SK-N-SH (cell line): Measurements from ENCODE around the gene E2F4. TPM values are rescaled to one million over a fixed set of nuclear protein-coding genes. Genes with fewer than 3 reads are reported as not detected.

ENCODE experiments used
- CTCF ChIA-PET: fragments of 300-600, 350-600 bp; formaldehyde crosslinking; extraction: SDS; loops from one replicate; lab custom pipeline; 2021; lab: Yijun Ruan, JAX
- POLR2A ChIA-PET: fragments of 350-600 bp; sonication (Branson Sonifier 250); formaldehyde crosslinking; extraction: SDS; loops from one replicate; lab custom pipeline; 2020; ENCODE audit warnings: antibody characterized with exemption, inconsistent platforms; lab: Yijun Ruan, JAX
- DNase-seq: peaks from one replicate; pipeline ENCODE4 v3.0.0; 2012
- H2AFZ ChIP-seq: fragments of 200-600 bp; sonication (generic); 2 replicates; pipeline ENCODE4 v1.8.1; 2016; ENCODE audit warnings: antibody characterized with exemption, mild to moderate bottlenecking, low read depth
- H3F3A ChIP-seq: fragments of 200-600 bp; sonication (generic); replicated peaks from 2 replicates; pipeline ENCODE3; 2016; ENCODE audit warnings: antibody characterized with exemption, mild to moderate bottlenecking; ENCODE audit not compliant: insufficient read depth
- H3K27ac ChIP-seq, 2 experiments: fragments of 200-500 bp in 1 of 2; fragments of 200-600 bp in 1 of 2; sonication (Bioruptor generic) in 1 of 2; sonication (generic), shearing (Covaris generic) in 1 of 2; 2 replicates each; pipeline versions ENCODE4 v1.5.1 to v1.6.1; 2014 to 2016; ENCODE audit warnings: low read depth in 2 of 2, inconsistent platforms in 1 of 2, low read length in 1 of 2, mild to moderate bottlenecking in 1 of 2, mixed read lengths in 1 of 2
- H3K27me3 ChIP-seq: fragments of 200-600 bp; sonication (generic), shearing (Covaris generic); 2 replicates; pipeline ENCODE4 v1.6.1; 2016; ENCODE audit warnings: mixed run types; ENCODE audit not compliant: insufficient read depth
- H3K36me3 ChIP-seq, 2 experiments: fragments of 200-500 bp in 1 of 2; fragments of 200-600 bp in 1 of 2; sonication (Bioruptor generic) in 1 of 2; sonication (generic) in 1 of 2; replicated peaks in 1 of 2; 2 replicates each; pipeline versions ENCODE3 to v1.5.1; 2014 to 2016; ENCODE audit warnings: low read length in 1 of 2, mild to moderate bottlenecking in 1 of 2; ENCODE audit not compliant: insufficient read depth in 2 of 2, control insufficient read depth in 1 of 2
- H3K4me1 ChIP-seq, 2 experiments: fragments of 200-500 bp in 1 of 2; fragments of 200-600 bp in 1 of 2; sonication (Bioruptor generic) in 1 of 2; sonication (generic), shearing (Covaris generic) in 1 of 2; 2 replicates each; pipeline versions ENCODE4 v1.5.1 to v1.6.1; 2014 to 2016; ENCODE audit warnings: low read depth in 1 of 2, low read length in 1 of 2, mixed run types in 1 of 2; ENCODE audit not compliant: insufficient read depth in 2 of 2, control insufficient read depth in 1 of 2
- H3K4me2 ChIP-seq: fragments of 200-600 bp; sonication (generic), shearing (Covaris generic); 2 replicates; pipeline ENCODE4 v1.6.1; 2017; ENCODE audit warnings: mixed run types
- H3K4me3 ChIP-seq, 2 experiments: fragments of 200-500 bp in 1 of 2; fragments of 200-600 bp in 1 of 2; sonication (Bioruptor generic) in 1 of 2; sonication (generic), shearing (Covaris generic) in 1 of 2; 2 replicates each; pipeline versions ENCODE4 v1.5.1 to v1.8.1; 2014 to 2016; ENCODE audit warnings: low read depth in 2 of 2, inconsistent platforms in 1 of 2, low read length in 1 of 2, mild to moderate bottlenecking in 1 of 2, mixed read lengths in 1 of 2, moderate library complexity in 1 of 2
- H3K79me2 ChIP-seq: fragments of 200-600 bp; sonication (generic); 2 replicates; pipeline ENCODE4 v1.8.1; 2017; ENCODE audit warnings: mild to moderate bottlenecking; ENCODE audit not compliant: insufficient read depth
- H3K9ac ChIP-seq: fragments of 200-600 bp; sonication (generic); 2 replicates; pipeline ENCODE4 v1.6.1; 2017; ENCODE audit warnings: mixed run types
- H3K9me2 ChIP-seq: fragments of 200-600 bp; sonication (generic); 2 replicates; pipeline ENCODE4 v1.6.1; 2017; ENCODE audit warnings: mixed run types
- H3K9me3 ChIP-seq: fragments of 200-600 bp; sonication (generic); 2 replicates; pipeline ENCODE4 v1.6.1; 2017; ENCODE audit warnings: mixed run types, mild to moderate bottlenecking, moderate library complexity
- H4K20me1 ChIP-seq: fragments of 200-600 bp; sonication (generic); 2 replicates; pipeline ENCODE4 v1.6.1; 2017; ENCODE audit warnings: mild to moderate bottlenecking, mixed run types; ENCODE audit not compliant: insufficient read depth
- ELF1 ChIP-seq: IDR thresholded peaks from 2 replicates; pipeline ENCODE4 v1.4.0; 2012
- EZH2phosphoT487 ChIP-seq: fragments of 200-600 bp; sonication (generic); IDR thresholded peaks from 2 replicates; pipeline ENCODE4 v1.6.1; 2017; ENCODE audit warnings: low read depth, mixed run types, mild to moderate bottlenecking, antibody characterized with exemption, moderate library complexity, borderline replicate concordance
- GATA2 ChIP-seq: sonication (generic); formaldehyde crosslinking; IDR thresholded peaks from 2 replicates; pipeline ENCODE4 v1.5.0; 2020; ENCODE audit warnings: mild to moderate bottlenecking, missing genetic modification reagents
- IRF3 ChIP-seq: fragments of 150-350 bp; IDR thresholded peaks from 2 replicates; pipeline ENCODE4 v1.6.1; 2016; ENCODE audit warnings: mild to moderate bottlenecking, low read depth, low read length
- JUND ChIP-seq: IDR thresholded peaks from 2 replicates; pipeline ENCODE4 v1.4.0; 2012
- MAX ChIP-seq: IDR thresholded peaks from 2 replicates; pipeline ENCODE4 v1.4.0; 2012; ENCODE audit warnings: low read depth
- NFIC ChIP-seq: IDR thresholded peaks from 2 replicates; pipeline ENCODE4 v1.4.0; 2012; ENCODE audit warnings: borderline replicate concordance
- PBX3 ChIP-seq: IDR thresholded peaks from 2 replicates; pipeline ENCODE4; 2012
- RAD21 ChIP-seq: IDR thresholded peaks from 2 replicates; pipeline ENCODE4 v1.6.1; 2012; ENCODE audit warnings: mild to moderate bottlenecking, low read length
- RFX5 ChIP-seq: IDR thresholded peaks from 2 replicates; pipeline ENCODE4 v1.6.1; 2012; ENCODE audit warnings: mild to moderate bottlenecking, improper control_type of control experiment, low read length
- RXRA ChIP-seq: IDR thresholded peaks from 2 replicates; pipeline ENCODE4 v1.4.0; 2012; ENCODE audit warnings: low read depth, mild to moderate bottlenecking, borderline replicate concordance
- TCF12 ChIP-seq: IDR thresholded peaks from 2 replicates; pipeline ENCODE4 v1.4.0; 2012
- TEAD4 ChIP-seq: IDR thresholded peaks from 2 replicates; pipeline ENCODE4 v1.4.0; 2012; ENCODE audit warnings: mild to moderate bottlenecking, borderline replicate concordance; ENCODE audit not compliant: insufficient read depth
- USF2 ChIP-seq: fragments of 150-350 bp; IDR thresholded peaks from 2 replicates; pipeline ENCODE4 v1.6.1; 2017; ENCODE audit warnings: antibody characterized with exemption, low read length, low read depth, borderline replicate concordance
- YY1 ChIP-seq: IDR thresholded peaks from 2 replicates; pipeline ENCODE4 v1.4.0; 2012; ENCODE audit warnings: low read depth, mild to moderate bottlenecking
- ZBTB33 ChIP-seq: IDR thresholded peaks from 2 replicates; pipeline ENCODE4 v1.4.0; 2012; ENCODE audit warnings: low read depth, borderline replicate concordance
- WGBS: methylation state at CpG from one replicate; pipeline ENCODE4 v1.1.6; 2017; ENCODE audit warnings: low lambda C conversion rate; 5-methylcytosine and 5-hydroxymethylcytosine counted together
- polyA plus RNA-seq, 3 experiments: library from polyadenylated mRNA; depleted of rRNA; stranded (reverse); fragments of >200 nt; gene quantifications; 2 replicates each; pipeline ENCODE4 v1.2.3, GENCODE V29; 2012

E2F4 gene
- polyA plus RNA-seq, 1 of the 3 experiments (the other 2 are of a cell fraction) = 168 TPM

- H3K36me3 ChIP-seq = peaks cover 13 to 48% of the 10 kb centered on the region in 2 experiments
- DNase-seq = no peak
- H3K9ac ChIP-seq = no peak overlapping the region
- no peak overlapping the region for H3K4me3 ChIP-seq
- H3K9me3 ChIP-seq = no peaks in the 10 kb centered on the region
- no peak overlapping the region; a peak in 1 of 4 replicates for H3K27ac ChIP-seq
- no peaks in the 10 kb centered on the region for H3K79me2 ChIP-seq
- H3K4me2 ChIP-seq = no peak overlapping the region
- no peak overlapping the region for H2AFZ ChIP-seq
- TF ChIP-seq ZBTB33 = no peak
- TF ChIP-seq PBX3 = no peak
- TF ChIP-seq, all 33 proteins: peak for 0
- peaks cover 0 to 8% of the 10 kb centered on the region in 2 experiments; a peak in 1 of 4 replicates for H3K4me1 ChIP-seq
- no peaks in the 10 kb centered on the region for H3K27me3 ChIP-seq
- POLR2A ChIA-PET = no interaction called here
- peaks cover 8% of the 10 kb centered on the region for H3F3A ChIP-seq
- H4K20me1 ChIP-seq = no peaks in the 10 kb centered on the region
- CTCF ChIA-PET = interaction anchor here (0.7 to 1.3 kb wide), 2 partner anchors 28 to 49 kb away, joined by 3 read pairs; no protein-coding TSS in a partner anchor
- H3K9me2 ChIP-seq = no peaks in the 10 kb centered on the region
- 93% methylated on average over 7 of the region's 11 CpGs for WGBS
Measured at GRCh38 chr16:67148656-67149275, 43.2 kb upstream of the E2F4 start.

GRCh38 chr16:67149276-67150046 is 42.5 kb upstream of the E2F4 start:
- Histone ChIP-seq H3K27me3 (no peaks in the 10 kb centered on the region), H3K4me3 (no peak overlapping the region; a peak in 1 of 4 replicates), H3K4me1 (peaks cover 0 to 8% of the 10 kb centered on the region in 2 experiments; a peak in 1 of 4 replicates), H3K79me2 (no peaks in the 10 kb centered on the region), H3K36me3 (peaks cover 12 to 46% of the 10 kb centered on the region in 2 experiments), H3K27ac (no peak overlapping the region; a peak in 1 of 4 replicates), H3F3A (peaks cover 8% of the 10 kb centered on the region), H4K20me1 (no peaks in the 10 kb centered on the region), H3K9ac (no peak overlapping the region), H3K9me3 (no peaks in the 10 kb centered on the region), H3K4me2 (no peak overlapping the region), H3K9me2 (no peaks in the 10 kb centered on the region), H2AFZ (no peak overlapping the region)
- CTCF ChIA-PET = interaction anchor here (0.7 to 6.6 kb wide), 4 partner anchors 10 to 173 kb away, joined by 3 to 103 read pairs (median 3); no protein-coding TSS in a partner anchor
- 96% methylated on average over 68 of the region's 77 CpGs for WGBS
- POLR2A ChIA-PET = no interaction called here
- no peak for DNase-seq
- TF ChIP-seq YY1 (no peak), MAX (no peak), NFIC (no peak), RFX5 (no peak), USF2 (no peak), PBX3 (no peak), JUND (no peak), EZH2phosphoT487 (no peak), TEAD4 (no peak), GATA2 (CRISPR knock-in tag) (no peak), RXRA (no peak), IRF3 (no peak), RAD21 (no peak), TCF12 (no peak), ELF1 (no peak)
